ENCODE data around the gene RAB7B.

RAB7B gene

GRCh38 chr1:205930195-205930577 lies 73.0 kb downstream of the RAB7B start:
- Histone ChIP-seq H2AFZ (ENCODE audit: low read length) (no peak overlapping the region), H4K8ac (ENCODE audit: low read depth, low read length) (no peak overlapping the region), H3K9me3 (replicated peaks in 1 of 2; ENCODE audit: control insufficient read depth in 2 of 2, insufficient read depth in 1 of 2, low read depth in 1 of 2, low read length in 2 of 2) (no peaks in the 10 kb centered on the region), H3K23ac (ENCODE audit: low read depth, low read length, poor library complexity) (peak overlapping the region; percentile 13), H4K91ac (ENCODE audit: low read depth, low read length, poor library complexity) (no peak overlapping the region), H3K36me3 (replicated peaks in 1 of 2; ENCODE audit: control insufficient read depth in 2 of 2, insufficient read depth in 2 of 2, low read length in 2 of 2) (no peaks in the 10 kb centered on the region), H2BK15ac (ENCODE audit: low read length) (no peak overlapping the region), H3K4me3 (ENCODE audit: low read length in 2 of 2) (peak overlapping the region in 1 of 2 donors; percentile 48), H3K4me2 (ENCODE audit: insufficient read depth, low read length, poor library complexity, severe bottlenecking) (no peak overlapping the region), H3K27me3 (ENCODE audit: control insufficient read depth in 3 of 3, insufficient read depth in 3 of 3, low read depth in 1 of 3, low read length in 3 of 3) (peaks cover 0 to 11% (median 0%) of the 10 kb centered on the region in 3 experiments), H2BK120ac (ENCODE audit: low read depth, low read length) (no peak overlapping the region), H3K14ac (ENCODE audit: low read length) (no peak overlapping the region), H2AK5ac (ENCODE audit: low read depth, low read length) (peak overlapping the region; percentile 66), H3K27ac (replicated peaks; ENCODE audit: low read length) (no peak overlapping the region), H3K4ac (ENCODE audit: low read length) (no peak overlapping the region), H3K4me1 (ENCODE audit: control insufficient read depth in 2 of 2, insufficient read depth in 1 of 2, low read depth in 1 of 2, low read length in 2 of 2) (peaks cover 12 to 14% of the 10 kb centered on the region in 2 donors), H2BK5ac (ENCODE audit: low read length) (no peak overlapping the region), H2BK12ac (ENCODE audit: low read length) (no peak overlapping the region), H3K18ac (ENCODE audit: low read length) (no peak overlapping the region), H3K9ac (ENCODE audit: low read depth, low read length, poor library complexity) (no peak overlapping the region), H3K79me1 (ENCODE audit: low read depth, low read length) (no peaks in the 10 kb centered on the region)
- DNase-seq (ENCODE audit: low spot score), result no peak
- no CpG with 5 or more reads among the region's 1 CpG for WGBS, 2 donors (ENCODE audit: extremely low coverage in 2 of 2, insufficient read length in 2 of 2, insufficient replicate concordance in 1 of 2)

GRCh38 chr1:205929496-205930194 lies 73.5 kb downstream of the RAB7B start:
- H3K4me1 ChIP-seq (ENCODE audit: control insufficient read depth in 2 of 2, insufficient read depth in 1 of 2, low read depth in 1 of 2, low read length in 2 of 2), result peaks cover 12 to 14% of the 10 kb centered on the region in 2 donors
- no peak overlapping the region for H2BK5ac ChIP-seq (ENCODE audit: low read length)
- H2AFZ ChIP-seq (ENCODE audit: low read length), result no peak overlapping the region
- H3K36me3 ChIP-seq (replicated peaks in 1 of 2; ENCODE audit: control insufficient read depth in 2 of 2, insufficient read depth in 2 of 2, low read length in 2 of 2), result no peaks in the 10 kb centered on the region
- no CpG with 5 or more reads among the region's 19 CpGs for WGBS, 2 donors (ENCODE audit: extremely low coverage in 2 of 2, insufficient read length in 2 of 2, insufficient replicate concordance in 1 of 2)
- H3K18ac ChIP-seq (ENCODE audit: low read length), result peak overlapping the region; percentile 13
- H3K27ac ChIP-seq (replicated peaks; ENCODE audit: low read length), result no peak overlapping the region
- H3K4me3 ChIP-seq (ENCODE audit: low read length in 2 of 2), result peak overlapping the region in 1 of 2 donors; percentile 48
- no peak overlapping the region for H3K4ac ChIP-seq (ENCODE audit: low read length)
- H3K14ac ChIP-seq (ENCODE audit: low read length), result no peak overlapping the region
- no peak overlapping the region for H4K91ac ChIP-seq (ENCODE audit: low read depth, low read length, poor library complexity)
- H3K27me3 ChIP-seq (ENCODE audit: control insufficient read depth in 3 of 3, insufficient read depth in 3 of 3, low read depth in 1 of 3, low read length in 3 of 3), result peaks cover 0 to 11% (median 0%) of the 10 kb centered on the region in 3 experiments
- H3K9me3 ChIP-seq (replicated peaks in 1 of 2; ENCODE audit: control insufficient read depth in 2 of 2, insufficient read depth in 1 of 2, low read depth in 1 of 2, low read length in 2 of 2), result no peaks in the 10 kb centered on the region
- peak overlapping the region; percentile 13 for H3K23ac ChIP-seq (ENCODE audit: low read depth, low read length, poor library complexity)
- H3K9ac ChIP-seq (ENCODE audit: low read depth, low read length, poor library complexity), result no peak overlapping the region
- no peak overlapping the region for H2BK15ac ChIP-seq (ENCODE audit: low read length)
- no peak overlapping the region for H2BK12ac ChIP-seq (ENCODE audit: low read length)
- no peak overlapping the region for H3K4me2 ChIP-seq (ENCODE audit: insufficient read depth, low read length, poor library complexity, severe bottlenecking)
- H4K8ac ChIP-seq (ENCODE audit: low read depth, low read length), result no peak overlapping the region
- H2AK5ac ChIP-seq (ENCODE audit: low read depth, low read length), result peak overlapping the region; percentile 66
- no peak for DNase-seq (ENCODE audit: low spot score)
- H2BK120ac ChIP-seq (ENCODE audit: low read depth, low read length), result no peak overlapping the region
- H3K79me1 ChIP-seq (ENCODE audit: low read depth, low read length), result no peaks in the 10 kb centered on the region

GRCh38 chr1:205928317-205928716 lies 74.9 kb downstream of the RAB7B start:
- Histone ChIP-seq H2BK12ac (ENCODE audit: low read length) (no peak overlapping the region), H3K23ac (ENCODE audit: low read depth, low read length, poor library complexity) (no peak overlapping the region), H3K9ac (ENCODE audit: low read depth, low read length, poor library complexity) (no peak overlapping the region), H3K36me3 (replicated peaks in 1 of 2; ENCODE audit: control insufficient read depth in 2 of 2, insufficient read depth in 2 of 2, low read length in 2 of 2) (no peaks in the 10 kb centered on the region), H2BK5ac (ENCODE audit: low read length) (no peak overlapping the region), H3K27ac (replicated peaks; ENCODE audit: low read length) (no peak overlapping the region), H4K8ac (ENCODE audit: low read depth, low read length) (no peak overlapping the region), H2BK120ac (ENCODE audit: low read depth, low read length) (peak overlapping the region; percentile 12), H3K4ac (ENCODE audit: low read length) (no peak overlapping the region), H3K4me3 (ENCODE audit: low read length in 2 of 2) (no peak overlapping the region), H3K4me1 (ENCODE audit: control insufficient read depth in 2 of 2, insufficient read depth in 1 of 2, low read depth in 1 of 2, low read length in 2 of 2) (peaks cover 3 to 5% of the 10 kb centered on the region in 2 donors), H3K18ac (ENCODE audit: low read length) (peak overlapping the region; percentile 16), H2AK5ac (ENCODE audit: low read depth, low read length) (no peak overlapping the region), H3K79me1 (ENCODE audit: low read depth, low read length) (no peaks in the 10 kb centered on the region), H4K91ac (ENCODE audit: low read depth, low read length, poor library complexity) (no peak overlapping the region), H2AFZ (ENCODE audit: low read length) (no peak overlapping the region), H2BK15ac (ENCODE audit: low read length) (no peak overlapping the region), H3K14ac (ENCODE audit: low read length) (no peak overlapping the region), H3K4me2 (ENCODE audit: insufficient read depth, low read length, poor library complexity, severe bottlenecking) (no peak overlapping the region), H3K9me3 (replicated peaks in 1 of 2; ENCODE audit: control insufficient read depth in 2 of 2, insufficient read depth in 1 of 2, low read depth in 1 of 2, low read length in 2 of 2) (no peaks in the 10 kb centered on the region), H3K27me3 (ENCODE audit: control insufficient read depth in 3 of 3, insufficient read depth in 3 of 3, low read depth in 1 of 3, low read length in 3 of 3) (peaks cover 0 to 11% (median 0%) of the 10 kb centered on the region in 3 experiments)
- WGBS, 2 donors (ENCODE audit: extremely low coverage in 2 of 2, insufficient read length in 2 of 2, insufficient replicate concordance in 1 of 2), result no CpG with 5 or more reads among the region's 5 CpGs
- no peak for DNase-seq (ENCODE audit: low spot score)

- Histone ChIP-seq H2BK15ac (ENCODE audit: low read length) (peak overlapping the region; percentile 82), H3K23ac (ENCODE audit: low read depth, low read length, poor library complexity) (peak overlapping the region; percentile 20), H3K4me2 (ENCODE audit: insufficient read depth, low read length, poor library complexity, severe bottlenecking) (no peak overlapping the region), H3K27ac (replicated peaks; ENCODE audit: low read length) (no peak overlapping the region), H4K8ac (ENCODE audit: low read depth, low read length) (no peak overlapping the region), H3K14ac (ENCODE audit: low read length) (peak overlapping the region; percentile 26), H2BK12ac (ENCODE audit: low read length) (peak overlapping the region; percentile 61), H3K9ac (ENCODE audit: low read depth, low read length, poor library complexity) (no peak overlapping the region), H2BK5ac (ENCODE audit: low read length) (no peak overlapping the region), H2AFZ (ENCODE audit: low read length) (no peak overlapping the region), H3K4me3 (ENCODE audit: low read length in 2 of 2) (no peak overlapping the region), H3K36me3 (replicated peaks in 1 of 2; ENCODE audit: control insufficient read depth in 2 of 2, insufficient read depth in 2 of 2, low read length in 2 of 2) (no peaks in the 10 kb centered on the region), H4K91ac (ENCODE audit: low read depth, low read length, poor library complexity) (peak overlapping the region; percentile 16), H2BK120ac (ENCODE audit: low read depth, low read length) (no peak overlapping the region), H3K27me3 (ENCODE audit: control insufficient read depth in 3 of 3, insufficient read depth in 3 of 3, low read depth in 1 of 3, low read length in 3 of 3) (peaks cover 0 to 11% (median 0%) of the 10 kb centered on the region in 3 experiments), H3K18ac (ENCODE audit: low read length) (peak overlapping the region; percentile 49), H3K9me3 (replicated peaks in 1 of 2; ENCODE audit: control insufficient read depth in 2 of 2, insufficient read depth in 1 of 2, low read depth in 1 of 2, low read length in 2 of 2) (no peaks in the 10 kb centered on the region), H3K79me1 (ENCODE audit: low read depth, low read length) (no peaks in the 10 kb centered on the region), H2AK5ac (ENCODE audit: low read depth, low read length) (peak overlapping the region; percentile 43), H3K4ac (ENCODE audit: low read length) (no peak overlapping the region), H3K4me1 (ENCODE audit: control insufficient read depth in 2 of 2, insufficient read depth in 1 of 2, low read depth in 1 of 2, low read length in 2 of 2) (peaks cover 0 to 2% of the 10 kb centered on the region in 2 donors)
- DNase-seq (ENCODE audit: low spot score), result no peak
- WGBS, 2 donors (ENCODE audit: extremely low coverage in 2 of 2, insufficient read length in 2 of 2, insufficient replicate concordance in 1 of 2), result no CpG with 5 or more reads among the region's 12 CpGs
Measured at GRCh38 chr1:205927676-205928075, 75.5 kb downstream of the RAB7B start.

Data from neuronal stem cell (in vitro differentiated cells).